GM12801 (cell line): ENCODE results near the gene CMIP.

Source experiments
- CTCF ChIP-seq: IDR thresholded peaks from one replicate; pipeline ENCODE4 v1.5.1; 2011; ENCODE audit warnings: control low read depth; ENCODE audit not compliant: insufficient read length; ENCODE audit errors: extremely low read depth

The CMIP gene

GRCh38 chr16:81440888-81441761, 3.5 kb upstream of the CMIP start:
- no peak for TF ChIP-seq CTCF

GRCh38 chr16:81442220-81442915, 2.2 kb upstream of the CMIP start:
- TF ChIP-seq CTCF, result no peak

GRCh38 chr16:81442916-81443687, 1.5 kb upstream of the CMIP start:
- TF ChIP-seq CTCF, result no peak

GRCh38 chr16:81443688-81444447, 740 bp upstream of the CMIP start:
- no peak for TF ChIP-seq CTCF

- no peak for TF ChIP-seq CTCF
These were observed 744 bp downstream of the CMIP start for GRCh38 chr16:81445143-81445961.

- TF ChIP-seq CTCF, result no peak
These were observed 1.6 kb downstream of the CMIP start for GRCh38 chr16:81445966-81446906.
